AG04449 (cell line): Measurements from ENCODE around the gene MPPED2.

ENCODE experiments used
- CTCF ChIA-PET: fragments of 350-600 bp; formaldehyde crosslinking; extraction: SDS; loops from one replicate; lab custom pipeline; 2021; ENCODE audit warnings: antibody characterized with exemption; lab: Yijun Ruan, JAX
- POLR2A ChIA-PET: fragments of 400-600, 350-600 bp; formaldehyde crosslinking; extraction: SDS; loops from one replicate; lab custom pipeline; 2020; ENCODE audit warnings: antibody characterized with exemption, inconsistent platforms; lab: Yijun Ruan, JAX
- DNase-seq: peaks from one replicate; pipeline ENCODE4 v3.0.0-alpha.2; 2010; ENCODE audit warnings: low read depth, low spot score
- H3K4me3 ChIP-seq: 2 replicates; pipeline ENCODE4 v1.5.1; 2011; ENCODE audit warnings: low read depth, mild to moderate bottlenecking, control low read depth, low read length
- TF ChIP-seq, protein P1 (sequence below): IDR thresholded peaks from one replicate; pipeline ENCODE4 v1.5.1; 2011; ENCODE audit warnings: mild to moderate bottlenecking, moderate library complexity, low read length, control low read depth, inconsistent platforms; ENCODE audit not compliant: insufficient read depth; ENCODE audit errors: missing control alignments

Gene MPPED2

DNA sequence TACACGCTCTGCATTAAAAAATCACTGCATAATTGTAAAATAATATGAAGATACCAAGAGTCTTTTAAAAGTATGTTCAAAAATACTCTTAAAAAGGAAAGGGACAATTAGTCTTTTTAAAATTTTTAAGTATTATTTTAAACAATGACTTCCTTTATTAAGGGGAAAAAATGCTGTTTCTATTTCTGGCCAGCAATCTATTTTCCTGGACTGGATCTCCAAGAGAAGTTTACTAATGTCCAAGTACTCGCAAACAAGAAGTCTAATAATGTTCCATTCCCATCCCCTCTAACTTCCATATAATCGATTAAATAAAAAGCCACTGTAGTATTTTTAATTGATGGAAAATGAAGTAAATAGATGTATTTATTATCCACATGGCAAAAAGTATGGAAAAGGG lies 123.7 kb downstream of the MPPED2 start:
- no peak overlapping the region for H3K4me3 ChIP-seq
- DNase-seq = no peak
- ChIA-PET POLR2A (no interaction called here), CTCF (interaction anchor here (1.2 kb wide), 1 partner anchor 12 kb away, joined by 3 read pairs; no protein-coding TSS in a partner anchor)
- TF ChIP-seq, protein P1, sequence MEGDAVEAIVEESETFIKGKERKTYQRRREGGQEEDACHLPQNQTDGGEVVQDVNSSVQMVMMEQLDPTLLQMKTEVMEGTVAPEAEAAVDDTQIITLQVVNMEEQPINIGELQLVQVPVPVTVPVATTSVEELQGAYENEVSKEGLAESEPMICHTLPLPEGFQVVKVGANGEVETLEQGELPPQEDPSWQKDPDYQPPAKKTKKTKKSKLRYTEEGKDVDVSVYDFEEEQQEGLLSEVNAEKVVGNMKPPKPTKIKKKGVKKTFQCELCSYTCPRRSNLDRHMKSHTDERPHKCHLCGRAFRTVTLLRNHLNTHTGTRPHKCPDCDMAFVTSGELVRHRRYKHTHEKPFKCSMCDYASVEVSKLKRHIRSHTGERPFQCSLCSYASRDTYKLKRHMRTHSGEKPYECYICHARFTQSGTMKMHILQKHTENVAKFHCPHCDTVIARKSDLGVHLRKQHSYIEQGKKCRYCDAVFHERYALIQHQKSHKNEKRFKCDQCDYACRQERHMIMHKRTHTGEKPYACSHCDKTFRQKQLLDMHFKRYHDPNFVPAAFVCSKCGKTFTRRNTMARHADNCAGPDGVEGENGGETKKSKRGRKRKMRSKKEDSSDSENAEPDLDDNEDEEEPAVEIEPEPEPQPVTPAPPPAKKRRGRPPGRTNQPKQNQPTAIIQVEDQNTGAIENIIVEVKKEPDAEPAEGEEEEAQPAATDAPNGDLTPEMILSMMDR = no peak

DNA sequence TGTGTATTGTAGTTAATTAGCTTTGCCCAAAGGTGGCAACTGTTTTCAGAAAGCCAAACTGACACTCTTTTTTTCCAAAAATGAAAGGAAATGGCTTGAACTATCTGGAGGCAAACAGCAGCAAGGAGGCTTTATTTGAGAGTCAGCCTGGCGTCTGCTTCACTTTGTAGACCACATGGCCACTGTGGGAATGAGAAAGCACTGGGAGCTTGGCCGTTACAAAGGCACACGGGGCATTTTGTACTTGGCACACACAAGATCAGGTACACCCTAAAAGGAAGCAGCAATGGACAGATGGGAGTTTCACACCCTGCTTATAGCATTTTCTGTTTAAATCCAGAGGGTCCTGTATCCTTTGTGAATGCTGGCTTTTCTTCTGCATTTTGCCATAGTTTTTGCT lies 126.3 kb downstream of the MPPED2 start:
- TF ChIP-seq, protein P1 = no peak
- ChIA-PET CTCF (no interaction called here), POLR2A (no interaction called here)
- H3K4me3 ChIP-seq = no peak overlapping the region
- no peak for DNase-seq

DNA sequence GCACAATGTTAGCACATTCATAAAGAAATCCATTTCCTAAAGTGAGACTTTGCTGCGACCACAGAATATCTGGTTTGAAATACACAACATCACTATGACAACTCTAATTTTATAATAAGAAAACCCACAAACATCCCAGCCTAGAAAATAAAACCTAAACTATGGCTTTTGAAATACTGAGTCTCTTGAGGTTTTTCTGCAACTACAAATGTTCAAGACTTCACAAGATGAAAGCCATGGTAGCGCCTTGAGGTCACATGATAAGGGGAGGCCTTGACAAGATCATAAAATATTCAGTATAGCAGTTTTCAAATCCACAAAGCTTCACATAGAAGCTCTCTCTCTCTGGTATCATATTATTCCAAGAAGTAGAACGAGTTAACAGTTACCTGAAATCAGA lies 126.8 kb downstream of the MPPED2 start:
- CTCF ChIA-PET = no interaction called here
- TF ChIP-seq, protein P1 = no peak
- POLR2A ChIA-PET = no interaction called here
- DNase-seq = no peak
- no peak overlapping the region for H3K4me3 ChIP-seq

DNA sequence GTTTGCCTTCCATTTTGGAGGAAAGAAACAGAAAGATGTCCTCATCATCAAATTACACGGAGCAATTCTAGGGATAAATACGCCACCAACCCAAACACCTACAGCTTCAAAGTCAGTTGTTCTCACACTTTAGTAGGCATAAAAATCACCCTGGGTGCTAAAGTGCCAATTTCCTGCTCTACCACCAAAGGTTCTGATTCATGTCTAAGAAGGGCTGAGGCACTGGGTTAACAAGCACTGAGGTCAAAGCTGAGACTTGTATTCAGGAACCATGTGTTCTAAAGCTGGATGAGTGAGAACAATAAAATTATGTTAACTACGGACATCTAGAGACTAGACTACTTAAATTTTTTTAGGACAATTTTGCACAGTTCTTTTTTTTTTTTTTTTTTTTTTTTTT lies 127.6 kb downstream of the MPPED2 start:
- ChIA-PET CTCF (no interaction called here), POLR2A (no interaction called here)
- TF ChIP-seq, protein P1 = no peak
- DNase-seq = no peak
- no peak overlapping the region for H3K4me3 ChIP-seq

DNA sequence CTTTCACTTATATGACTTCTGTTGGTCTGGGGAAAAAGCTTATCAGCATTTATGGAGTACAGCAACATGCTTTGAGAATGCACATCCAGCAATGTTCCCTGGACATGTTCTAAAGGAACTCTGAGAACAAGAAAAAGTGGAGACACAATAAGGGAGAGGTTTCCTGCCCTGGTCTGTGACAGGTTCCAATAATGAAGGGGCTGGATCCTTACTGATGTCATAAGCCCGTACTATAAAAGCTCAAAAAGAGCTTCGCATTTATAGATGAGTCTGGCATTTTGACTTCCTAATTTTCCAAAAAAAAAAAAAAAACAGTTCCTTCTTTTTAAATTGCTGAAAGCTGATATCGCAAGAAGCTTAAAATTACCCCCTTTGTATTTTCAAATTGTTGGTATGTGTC lies 129.1 kb downstream of the MPPED2 start:
- TF ChIP-seq, protein P1 = no peak
- ChIA-PET CTCF (no interaction called here), POLR2A (no interaction called here)
- no peak for DNase-seq
- H3K4me3 ChIP-seq = no peak overlapping the region

DNA sequence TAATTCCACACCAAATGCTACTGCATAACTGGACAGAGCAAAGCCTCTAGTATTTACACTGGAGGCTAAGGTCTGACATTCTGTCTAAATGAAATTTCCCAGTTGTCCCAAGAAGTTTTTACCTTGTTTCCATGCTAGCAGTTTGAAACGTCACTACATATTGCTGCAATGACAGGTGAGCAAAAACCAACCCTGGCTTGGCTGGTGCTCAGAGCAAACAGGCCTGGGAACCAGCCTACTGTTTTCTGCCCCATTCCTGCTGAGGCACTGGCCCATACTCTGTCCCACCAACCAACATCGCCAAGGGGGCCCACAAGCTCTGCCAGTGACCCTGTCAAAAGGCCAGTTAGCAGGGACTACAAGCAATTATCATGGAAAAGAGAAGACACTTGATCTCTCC lies 131.1 kb downstream of the MPPED2 start:
- ChIA-PET POLR2A (no interaction called here), CTCF (no interaction called here)
- TF ChIP-seq, protein P1 = no peak
- no peak overlapping the region for H3K4me3 ChIP-seq
- no peak for DNase-seq
